Endothelial cell of umbilical vein (primary cell): ENCODE results near the gene PDE11A. TPM values are rescaled to one million over a fixed set of nuclear protein-coding genes. Genes with fewer than 3 reads are reported as not detected.

ENCODE experiments used
- BruUV-seq: library from RNA; stranded (reverse); fragments of 400-500 nt; replicated peaks from 2 replicates; lab custom pipeline; 2021; lab: Mats Ljungman, UMichigan
- CTCF ChIA-PET: fragments of 300-600, 350-600 bp; sonication (Branson Sonifier 250); formaldehyde crosslinking; loops from one replicate; lab custom pipeline; 2021; ENCODE audit warnings: antibody characterized with exemption, inconsistent platforms; lab: Charles Lee
- POLR2A ChIA-PET: fragments of 300-600, 350-600 bp; sonication (Branson Sonifier 250); formaldehyde crosslinking; loops from one replicate; lab custom pipeline; 2021; ENCODE audit warnings: antibody characterized with exemption, inconsistent platforms; lab: Charles Lee
- DNase-seq: peaks from one replicate; pipeline ENCODE4 v3.0.0-alpha.2; 2011; ENCODE audit warnings: low read depth, low spot score
- FAIRE-seq: peaks from 2 replicates; lab custom pipeline; 2011; peaks lifted over from hg19 to GRCh38; lab: Jason Lieb, UNC
- H2AFZ ChIP-seq: 2 replicates; pipeline ENCODE4 v1.6.0; 2012; ENCODE audit warnings: low read depth, low read length, control low read depth, inconsistent platforms
- H3K27ac ChIP-seq: 2 replicates; pipeline ENCODE4 v1.5.1; 2011; ENCODE audit warnings: low read depth, mild to moderate bottlenecking, control low read depth, low read length, moderate library complexity; ENCODE audit not compliant: insufficient read depth
- H3K27me3 ChIP-seq, 2 experiments: 2 replicates each; pipeline versions ENCODE4 v1.6.0 to v1.6.1; 2011; ENCODE audit warnings: low read length in 2 of 2, mixed read lengths in 1 of 2; ENCODE audit not compliant: control insufficient read depth in 2 of 2, insufficient read depth in 2 of 2
- H3K36me3 ChIP-seq, 2 experiments: 2 replicates in 1 of 2; 3 replicates in 1 of 2; pipeline ENCODE4 v1.5.1; 2011; ENCODE audit warnings: low read length in 2 of 2, mild to moderate bottlenecking in 1 of 2, moderate library complexity in 1 of 2; ENCODE audit not compliant: control insufficient read depth in 2 of 2, insufficient read depth in 2 of 2; ENCODE audit errors: extremely low read depth in 1 of 2
- H3K4me1 ChIP-seq: 3 replicates; pipeline ENCODE4 v1.5.1; 2011; ENCODE audit warnings: mild to moderate bottlenecking, low read length; ENCODE audit not compliant: control insufficient read depth, insufficient read depth; ENCODE audit errors: extremely low read depth
- H3K4me2 ChIP-seq: 2 replicates; pipeline ENCODE4 v1.6.1; 2011; ENCODE audit warnings: low read length, control low read depth, mixed read lengths; ENCODE audit not compliant: insufficient read depth
- H3K4me3 ChIP-seq, 3 experiments: fragments of 200-600 bp in 1 of 3; sonication (generic), shearing (Covaris generic) in 1 of 3; replicated peaks in 1 of 3; 2 replicates each; pipeline ENCODE4 v1.5.1; 2011 to 2016; ENCODE audit warnings: control low read depth in 3 of 3, low read length in 3 of 3, mild to moderate bottlenecking in 2 of 3, inconsistent platforms in 1 of 3, low read depth in 1 of 3, moderate library complexity in 1 of 3; ENCODE audit not compliant: insufficient read depth in 1 of 3
- H3K79me2 ChIP-seq: 2 replicates; pipeline ENCODE4 v1.6.0; 2012; ENCODE audit warnings: low read length, inconsistent platforms; ENCODE audit not compliant: control insufficient read depth, insufficient read depth
- H3K9ac ChIP-seq: replicated peaks from 2 replicates; pipeline ENCODE3; 2011; ENCODE audit warnings: low read length, control low read depth; ENCODE audit not compliant: insufficient read depth; ENCODE audit errors: extremely low read depth
- H3K9me1 ChIP-seq: replicated peaks from 3 replicates; pipeline ENCODE4 v1.6.0; 2011; ENCODE audit warnings: mild to moderate bottlenecking, low read length; ENCODE audit not compliant: control insufficient read depth, insufficient read depth; ENCODE audit errors: extremely low read depth
- H3K9me3 ChIP-seq: replicated peaks from 2 replicates; pipeline ENCODE4 v1.5.1; 2012; ENCODE audit warnings: low read length, inconsistent platforms; ENCODE audit not compliant: control insufficient read depth, insufficient read depth
- H4K20me1 ChIP-seq: replicated peaks from 2 replicates; pipeline ENCODE3; 2011; ENCODE audit warnings: mild to moderate bottlenecking, low read length; ENCODE audit not compliant: control insufficient read depth, insufficient read depth; ENCODE audit errors: extremely low read depth
- EZH2 ChIP-seq: IDR thresholded peaks from 2 replicates; pipeline ENCODE4 v1.6.1; 2012; ENCODE audit warnings: borderline replicate concordance, low read depth, mild to moderate bottlenecking, moderate library complexity, low read length, inconsistent platforms; ENCODE audit not compliant: severe bottlenecking
- FOS ChIP-seq: IDR thresholded peaks from 2 replicates; pipeline ENCODE4 v1.6.1; 2011; ENCODE audit warnings: mild to moderate bottlenecking, low read length, moderate library complexity, borderline replicate concordance; ENCODE audit not compliant: insufficient read depth
- GATA2 ChIP-seq: IDR thresholded peaks from 2 replicates; pipeline ENCODE4 v1.7.0; 2011; ENCODE audit warnings: low read depth, mild to moderate bottlenecking, moderate library complexity, mixed read lengths, low read length; ENCODE audit not compliant: insufficient read length, insufficient read depth
- JUN ChIP-seq: IDR thresholded peaks from 2 replicates; pipeline ENCODE4 v1.6.1; 2011; ENCODE audit warnings: borderline replicate concordance, low read depth; ENCODE audit not compliant: insufficient read length, insufficient read depth
- MYC ChIP-seq: IDR thresholded peaks from one replicate; pipeline ENCODE4 v1.6.1; 2011; ENCODE audit warnings: mild to moderate bottlenecking, low read depth, low read length
- POLR2A ChIP-seq: IDR thresholded peaks from 2 replicates; pipeline ENCODE4 v1.6.1; 2012; ENCODE audit warnings: low read depth, mild to moderate bottlenecking, control low read depth, low read length
- POLR2AphosphoS5 ChIP-seq: IDR thresholded peaks from 2 replicates; pipeline ENCODE4 v1.6.1; 2012; ENCODE audit warnings: low read depth, mild to moderate bottlenecking, control low read depth, low read length, moderate library complexity; ENCODE audit not compliant: insufficient read depth
- dilution Hi-C: fragments of 300-500 bp; cut with MboI; formaldehyde crosslinking; loops from one replicate; pipeline ENCODE4 v1.15.0; 2019; ENCODE audit warnings: low sequenced_read_pairs; ENCODE audit not compliant: extremely low pct_ligation_motif_present
- intact Hi-C: fragments of 100-400 bp; cut with micrococcal nuclease; formaldehyde crosslinking; loops from one replicate; pipeline ENCODE4 v1.10.0; 2022
- polyA plus RNA-seq, 4 experiments: library from polyadenylated mRNA; depleted of rRNA in 3 of 4; stranded (reverse) in 3 of 4; unstranded in 1 of 4; fragments of >200 nt; gene quantifications; 2 replicates each; pipeline versions ENCODE4 v1.2.1 to v1.2.3, GENCODE V29; 2011 to 2012; ENCODE audit warnings: missing spikeins in 1 of 4
- total RNA-seq: library from RNA; stranded (reverse); gene quantifications from 2 replicates; pipeline ENCODE4 v1.2.3, GENCODE V29; 2021
- TF ChIP-seq, protein P1 (sequence below): IDR thresholded peaks from 2 replicates; pipeline ENCODE4 v1.6.1; 2011; ENCODE audit not compliant: insufficient read depth, insufficient read length
- TF ChIP-seq, protein P2 (sequence below), 2 donors: IDR thresholded peaks; 1 replicate in 1 of 2; 2 replicates in 1 of 2; pipeline ENCODE4 v1.5.1; 2011; ENCODE audit warnings: low read length in 2 of 2, mild to moderate bottlenecking in 2 of 2, moderate library complexity in 2 of 2, control low read depth in 1 of 2, inconsistent platforms in 1 of 2, low read depth in 1 of 2; ENCODE audit not compliant: insufficient read depth in 1 of 2; ENCODE audit errors: extremely low read depth in 1 of 2

Gene PDE11A
- total and polyA plus RNA-seq, 2 donors (not counting 3 experiments of a cell fraction or from before 2014, with no cell fraction given), result 0.07 to 0.51 TPM

DNA sequence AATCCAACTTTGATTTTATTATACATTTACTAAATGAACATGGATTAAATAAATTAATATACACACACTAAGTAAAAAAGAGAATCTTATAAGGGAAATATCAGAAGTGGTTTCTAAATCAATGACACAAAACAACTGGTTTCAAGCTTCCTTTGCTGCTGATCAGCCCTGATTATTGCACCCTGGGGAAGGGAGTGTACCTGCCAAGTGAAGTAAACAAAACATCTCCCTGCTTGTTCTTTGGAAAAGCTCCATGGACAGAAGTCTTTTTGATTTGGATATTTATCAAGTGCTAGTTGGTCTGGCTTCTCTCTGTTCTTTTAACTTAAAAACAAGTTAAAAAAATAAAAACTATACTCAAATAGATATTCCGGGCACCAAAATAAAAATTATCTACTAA is 190.1 kb downstream of the PDE11A start:
- no peak for FAIRE-seq
- Histone ChIP-seq H2AFZ (no peak overlapping the region), H3K79me2 (no peaks in the 10 kb centered on the region), H3K27me3 (no peaks in the 10 kb centered on the region), H3K9me3 (no peaks in the 10 kb centered on the region), H3K4me1 (no peaks in the 10 kb centered on the region), H3K9ac (no peak overlapping the region), H4K20me1 (no peaks in the 10 kb centered on the region), H3K4me2 (no peak overlapping the region), H3K27ac (no peak overlapping the region), H3K36me3 (no peaks in the 10 kb centered on the region), H3K9me1 (no peaks in the 10 kb centered on the region), H3K4me3 (no peak overlapping the region)
- TF ChIP-seq FOS (no peak), EZH2 (no peak), GATA2 (no peak), POLR2AphosphoS5 (no peak), POLR2A (no peak), JUN (no peak), MYC (no peak)
- TF ChIP-seq, protein P1, sequence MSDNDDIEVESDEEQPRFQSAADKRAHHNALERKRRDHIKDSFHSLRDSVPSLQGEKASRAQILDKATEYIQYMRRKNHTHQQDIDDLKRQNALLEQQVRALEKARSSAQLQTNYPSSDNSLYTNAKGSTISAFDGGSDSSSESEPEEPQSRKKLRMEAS, result no peak
- TF ChIP-seq, protein P2, sequence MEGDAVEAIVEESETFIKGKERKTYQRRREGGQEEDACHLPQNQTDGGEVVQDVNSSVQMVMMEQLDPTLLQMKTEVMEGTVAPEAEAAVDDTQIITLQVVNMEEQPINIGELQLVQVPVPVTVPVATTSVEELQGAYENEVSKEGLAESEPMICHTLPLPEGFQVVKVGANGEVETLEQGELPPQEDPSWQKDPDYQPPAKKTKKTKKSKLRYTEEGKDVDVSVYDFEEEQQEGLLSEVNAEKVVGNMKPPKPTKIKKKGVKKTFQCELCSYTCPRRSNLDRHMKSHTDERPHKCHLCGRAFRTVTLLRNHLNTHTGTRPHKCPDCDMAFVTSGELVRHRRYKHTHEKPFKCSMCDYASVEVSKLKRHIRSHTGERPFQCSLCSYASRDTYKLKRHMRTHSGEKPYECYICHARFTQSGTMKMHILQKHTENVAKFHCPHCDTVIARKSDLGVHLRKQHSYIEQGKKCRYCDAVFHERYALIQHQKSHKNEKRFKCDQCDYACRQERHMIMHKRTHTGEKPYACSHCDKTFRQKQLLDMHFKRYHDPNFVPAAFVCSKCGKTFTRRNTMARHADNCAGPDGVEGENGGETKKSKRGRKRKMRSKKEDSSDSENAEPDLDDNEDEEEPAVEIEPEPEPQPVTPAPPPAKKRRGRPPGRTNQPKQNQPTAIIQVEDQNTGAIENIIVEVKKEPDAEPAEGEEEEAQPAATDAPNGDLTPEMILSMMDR (IDR thresholded peaks at IDR 0.05; ENCODE audit: extremely low read depth in 1 of 2, insufficient read depth in 1 of 2, low read depth in 1 of 2, low read length in 2 of 2), result no peak
- intact Hi-C loops (no loop called here), dilution Hi-C loops (no loop called here)
- ChIA-PET CTCF (no interaction called here), POLR2A (no interaction called here)
- BruUV-seq, result no TSS peak
- no peak for DNase-seq
